HG03175 (cell line): ENCODE data around the gene CARMIL1.

ENCODE experiments used
- ATAC-seq: cut with Tn5 transposase; IDR thresholded peaks from one replicate; pipeline ENCODE4 v1.9.1; 2021; ENCODE audit warnings: mild to moderate bottlenecking, moderate library complexity; ENCODE audit not compliant: unreplicated experiment

CARMIL1 gene

DNA sequence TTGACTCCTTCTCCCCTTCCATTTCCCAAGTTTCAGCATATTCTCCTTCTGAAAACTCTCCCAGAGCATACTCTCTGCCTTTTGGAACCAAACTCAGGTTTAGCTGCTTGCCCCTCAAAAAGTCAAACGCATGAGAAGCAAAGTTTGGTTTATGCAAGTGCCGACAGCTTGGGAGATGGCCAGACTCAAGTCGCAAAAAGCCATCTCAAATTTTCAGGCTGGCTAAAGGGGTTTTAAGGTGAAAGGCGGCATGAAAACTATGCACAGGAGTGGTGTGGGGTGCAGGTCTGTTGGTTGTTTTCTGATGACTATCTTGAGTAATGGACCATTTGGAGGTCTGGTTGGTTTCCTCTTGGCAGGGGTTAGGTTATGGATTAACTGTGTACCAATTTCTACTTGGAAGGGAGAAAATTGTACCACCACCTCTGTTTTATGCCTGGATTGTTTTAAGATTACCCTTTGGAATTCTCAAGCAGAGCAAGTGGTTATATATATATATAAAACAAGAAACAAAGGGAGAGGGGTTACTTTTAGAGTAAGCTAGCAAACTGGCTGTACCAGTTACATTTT, 320.4 kb downstream of the CARMIL1 start:
- no peak for ATAC-seq

GRCh38 chr6:25601800-25602673, 322.9 kb downstream of the CARMIL1 start:
- ATAC-seq = no peak

DNA sequence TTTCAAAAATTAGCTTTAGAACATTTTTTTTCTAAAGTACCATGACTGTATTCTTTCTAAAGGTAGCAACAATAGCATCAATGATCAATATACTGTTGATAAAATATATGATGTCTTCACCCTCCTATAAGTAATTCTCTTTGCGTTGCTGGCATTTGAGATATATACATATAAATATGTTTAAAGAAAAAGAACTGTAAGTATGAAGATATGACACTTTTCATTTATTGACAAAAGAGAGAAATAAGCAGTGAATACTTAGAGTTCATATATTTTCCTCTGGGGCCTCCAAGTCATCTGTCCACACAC, 323.5 kb downstream of the CARMIL1 start:
- no peak for ATAC-seq

DNA sequence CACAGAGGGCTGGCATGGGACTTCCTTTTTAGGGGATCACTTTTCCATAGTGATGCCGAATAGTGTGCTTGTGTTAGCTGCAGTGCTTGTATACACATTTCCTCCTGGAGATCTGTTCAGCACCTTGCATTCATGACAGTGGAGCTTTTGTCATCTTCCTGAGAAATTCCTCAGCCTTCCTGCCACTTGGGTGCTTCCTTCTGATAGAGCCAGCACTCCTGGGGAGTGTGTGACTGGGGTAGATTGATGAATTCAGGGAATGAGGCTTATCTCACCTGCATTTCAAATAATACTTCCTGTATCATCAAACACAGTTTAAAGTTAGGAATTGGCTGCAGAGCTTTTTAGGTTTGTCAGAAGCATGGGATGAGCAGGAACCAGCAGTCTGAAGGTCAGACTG, 324.1 kb downstream of the CARMIL1 start:
- no peak for ATAC-seq

- ATAC-seq = no peak
Observed at GRCh38 chr6:25606151-25606550, 327.0 kb downstream of the CARMIL1 start.

GRCh38 chr6:25608558-25609174, 329.5 kb downstream of the CARMIL1 start:
- ATAC-seq = no peak

DNA sequence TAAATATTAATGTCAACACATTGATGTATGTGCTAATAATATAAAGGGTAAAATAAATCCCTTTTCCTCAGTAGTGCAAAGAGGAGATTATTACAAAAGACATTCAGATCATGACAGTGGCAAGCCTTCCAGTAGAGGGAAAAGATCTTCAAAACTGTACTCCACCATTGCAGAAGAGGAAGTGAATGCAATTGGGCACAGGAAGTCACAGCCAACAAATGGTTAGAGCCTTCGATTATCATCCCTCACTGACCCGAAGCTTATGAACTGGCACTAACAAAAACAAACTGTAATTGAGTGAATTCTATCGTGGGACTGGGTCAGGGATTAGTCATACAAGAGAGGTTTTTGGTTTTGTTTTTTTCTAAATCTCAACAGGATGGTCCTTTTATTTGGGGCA, 333.5 kb downstream of the CARMIL1 start:
- no peak for ATAC-seq

DNA sequence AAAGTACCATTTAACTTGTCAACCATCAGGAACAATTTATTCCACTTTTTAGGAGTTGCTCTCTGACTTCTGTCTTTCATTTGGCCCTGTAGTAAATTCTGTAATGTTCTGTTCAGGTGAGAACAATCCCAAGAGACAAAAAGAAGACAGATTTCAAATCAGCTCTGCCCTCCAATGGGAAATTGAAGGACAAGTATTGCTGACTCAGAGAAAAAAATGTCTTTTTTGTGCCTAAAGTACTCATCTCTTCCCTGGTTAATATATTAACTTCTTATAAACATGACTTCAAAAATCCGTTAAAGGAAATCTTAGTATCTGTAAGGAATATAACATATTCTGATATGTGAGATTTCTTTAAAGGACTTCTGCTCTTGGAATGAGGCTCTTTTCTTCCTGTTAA, 334.2 kb downstream of the CARMIL1 start:
- ATAC-seq = no peak

DNA sequence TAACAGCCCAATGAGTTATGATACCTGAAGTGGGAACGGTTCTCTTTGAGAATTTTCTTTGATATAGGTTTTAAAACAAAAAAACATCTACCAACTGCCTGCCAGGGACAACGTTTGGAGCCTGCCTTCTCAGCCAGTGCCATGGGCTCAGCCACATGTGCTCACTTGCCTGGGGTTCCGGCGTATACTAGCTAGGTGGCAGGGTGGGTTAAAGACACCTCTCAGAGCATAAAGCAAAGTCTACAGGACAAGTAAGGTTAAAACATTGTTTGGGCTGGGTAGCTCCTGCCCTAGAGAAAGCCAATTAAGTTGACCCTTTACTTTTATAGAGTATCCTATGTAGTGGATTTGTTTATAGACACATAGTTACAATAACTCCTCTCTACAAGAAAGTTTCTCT, 334.9 kb downstream of the CARMIL1 start:
- ATAC-seq = no peak

GRCh38 chr6:25615471-25615870, 336.3 kb downstream of the CARMIL1 start:
- ATAC-seq = no peak

GRCh38 chr6:25617997-25618396, 338.8 kb downstream of the CARMIL1 start:
- no peak for ATAC-seq

GRCh38 chr6:25619217-25619616, 340.0 kb downstream of the CARMIL1 start:
- no peak for ATAC-seq

DNA sequence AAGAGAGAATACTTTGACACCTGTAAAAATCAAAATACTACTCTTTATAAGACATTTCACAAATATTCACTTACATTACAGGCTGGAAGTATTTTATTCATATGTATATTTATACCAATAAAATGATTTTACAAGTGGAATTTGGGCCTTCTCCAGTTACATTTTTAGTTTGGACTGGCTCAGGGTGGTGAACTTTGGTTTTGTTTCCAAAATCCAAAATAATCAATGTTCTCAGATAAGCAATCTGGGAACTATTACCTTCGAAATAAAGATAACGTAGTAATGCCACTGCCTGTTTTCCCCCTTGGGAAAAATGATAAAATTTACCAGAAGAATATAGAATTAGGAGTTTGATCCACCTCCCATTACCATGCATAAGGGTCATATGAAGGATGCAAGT, 341.2 kb downstream of the CARMIL1 start:
- ATAC-seq = no peak

DNA sequence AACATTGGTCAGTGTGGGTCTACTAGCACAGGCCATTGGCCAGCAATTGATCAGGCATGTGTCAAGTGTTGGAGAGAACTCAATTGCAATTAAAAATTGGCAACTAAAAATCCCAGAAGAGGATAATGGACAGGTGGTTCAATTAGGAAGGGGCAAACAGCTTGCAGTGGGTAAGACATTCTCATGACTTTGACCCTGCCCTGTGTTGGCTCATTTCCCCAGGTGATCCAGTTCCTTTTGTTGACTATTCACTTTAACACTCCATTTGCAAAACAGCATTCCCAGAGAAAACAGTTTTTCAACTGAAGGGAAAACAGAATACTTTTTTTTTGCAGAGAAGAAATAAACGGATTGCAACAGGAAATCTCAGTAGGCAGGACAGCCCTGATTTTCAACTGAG, 343.9 kb downstream of the CARMIL1 start:
- ATAC-seq = no peak

DNA sequence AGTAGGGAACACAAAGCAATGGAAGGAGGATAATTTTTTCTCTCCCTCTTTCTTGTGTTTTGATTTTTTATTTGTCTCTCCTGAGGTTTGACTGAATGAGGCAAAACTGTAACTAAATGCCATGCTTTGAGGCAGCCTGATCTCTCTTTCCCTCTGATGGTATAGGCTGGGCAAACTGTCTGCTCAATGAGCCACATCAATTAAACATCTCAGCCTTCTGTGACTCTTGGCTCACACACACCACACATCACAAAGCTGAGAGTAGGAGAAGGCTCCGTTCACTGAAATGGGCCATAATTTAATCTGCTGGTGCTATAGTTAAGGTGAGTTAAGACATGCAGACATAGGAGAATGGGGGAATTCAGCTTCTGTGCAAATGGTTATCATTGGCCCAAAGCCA, 344.7 kb downstream of the CARMIL1 start:
- ATAC-seq = no peak

DNA sequence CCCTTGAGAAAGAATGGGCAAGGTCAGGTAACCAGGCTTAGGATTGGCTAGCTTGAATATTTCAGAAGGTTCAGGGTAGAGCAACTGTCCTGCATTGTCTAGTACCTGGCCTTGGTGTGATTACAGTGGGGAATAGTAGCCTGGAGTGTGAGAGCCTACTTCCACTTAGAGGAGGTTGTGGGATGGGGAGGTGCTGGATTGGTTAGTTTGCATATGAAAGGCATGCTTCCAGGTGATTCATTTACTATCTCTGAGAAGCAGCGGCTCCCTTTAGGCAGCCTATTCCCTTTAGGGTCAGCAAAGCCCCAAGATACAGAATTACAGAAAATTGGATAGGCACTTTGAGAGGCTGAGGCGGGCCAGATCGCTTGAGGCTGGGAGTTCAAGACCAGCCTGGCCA, 347.8 kb downstream of the CARMIL1 start:
- ATAC-seq = no peak

DNA sequence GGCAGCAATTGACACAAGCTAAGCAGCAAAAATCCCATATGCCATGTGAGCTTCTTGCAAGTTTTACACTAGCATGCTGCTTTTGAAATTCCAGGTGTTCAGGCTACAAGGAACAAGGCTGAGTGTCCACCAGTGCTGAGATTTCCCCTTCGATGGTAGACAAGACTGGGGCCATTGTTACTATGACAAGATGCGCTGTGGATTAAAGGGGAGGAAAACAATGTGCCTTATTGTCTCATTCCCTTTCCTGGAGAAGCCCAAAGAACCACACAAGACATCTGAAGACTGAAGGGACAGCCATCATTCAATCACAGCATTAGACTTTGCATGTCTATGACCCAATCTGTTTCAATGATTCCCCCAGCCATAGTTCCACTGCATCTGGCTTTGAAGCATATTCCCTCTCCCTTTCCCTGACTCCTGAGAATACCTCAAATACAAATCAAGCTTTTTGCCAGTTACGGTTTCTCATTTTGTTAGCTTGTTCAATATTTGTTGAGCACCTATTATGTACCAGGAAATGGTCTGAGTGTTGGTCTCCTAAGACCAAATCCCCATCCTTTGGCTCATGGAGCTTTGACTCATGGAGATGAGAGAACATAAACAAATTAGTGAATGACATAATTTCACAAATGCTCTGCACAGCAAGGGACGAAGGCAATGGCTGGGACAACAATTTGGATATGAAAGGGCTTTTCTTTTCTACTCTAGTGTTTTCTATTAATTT, 349.5 kb downstream of the CARMIL1 start:
- ATAC-seq = no peak

- no peak for ATAC-seq
Observed at GRCh38 chr6:25629198-25629576, 350.0 kb downstream of the CARMIL1 start.

- ATAC-seq = no peak
Observed at GRCh38 chr6:25630508-25631278, 351.5 kb downstream of the CARMIL1 start.

DNA sequence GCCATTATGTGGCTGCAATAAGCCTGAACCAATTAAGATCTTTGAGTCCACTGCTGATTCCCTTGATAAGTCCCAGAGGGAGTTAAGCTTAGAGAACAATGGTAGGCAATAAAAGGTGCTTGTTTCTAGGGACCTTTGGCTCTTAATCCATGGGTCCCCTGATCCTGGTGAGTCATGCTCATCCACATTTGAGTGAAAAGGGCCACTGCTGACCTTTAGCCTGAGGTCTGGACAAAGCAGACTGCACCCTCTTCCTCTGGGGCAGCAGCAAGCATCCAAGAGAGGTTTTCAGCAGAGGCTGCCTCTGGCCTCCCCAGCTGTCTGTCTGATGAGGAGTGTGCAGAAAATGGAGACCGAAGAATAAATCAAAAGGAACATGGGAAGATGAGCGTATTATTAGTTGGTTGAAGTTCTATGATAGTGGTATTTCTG, 356.7 kb downstream of the CARMIL1 start:
- ATAC-seq = no peak

GRCh38 chr6:25637211-25637610, 358.0 kb downstream of the CARMIL1 start:
- ATAC-seq = no peak
